K562 (cell line): Measurements from ENCODE around the gene MPPED1. TPM values are rescaled to one million over a fixed set of nuclear protein-coding genes. Genes with fewer than 3 reads are reported as not detected.

Experiments used
- ATAC-seq: fragments of 200-7000 bp; cut with Tn5 transposase; 3 replicates; pipeline ENCODE4 v1.9.1; 2020; ENCODE audit warnings: moderate library complexity
- BruUV-seq: library from RNA; stranded (reverse); fragments of 400-500 nt; replicated peaks from 2 replicates; lab custom pipeline; 2021; lab: Mats Ljungman, UMichigan
- CTCF ChIA-PET: fragments of 300-600 bp; formaldehyde crosslinking; extraction: SDS; loops from one replicate; lab custom pipeline; 2021; ENCODE audit warnings: low intra/inter-chr PET ratio; lab: Yijun Ruan, JAX
- POLR2A ChIA-PET: fragments of 300-600, 350-650 bp; sonication (Branson Sonifier 250); formaldehyde crosslinking; extraction: SDS; loops from one replicate; lab custom pipeline; 2021; ENCODE audit warnings: antibody characterized with exemption, inconsistent platforms; lab: Yijun Ruan, JAX
- DNase-seq, 4 experiments: peaks; one replicate each; pipeline versions ENCODE4 v3.0.0 to v3.0.0-alpha.2; 2011 to 2018; ENCODE audit warnings: low spot score in 3 of 4, mixed read lengths in 3 of 4; ENCODE audit errors: extremely low read depth in 1 of 4
- FAIRE-seq: peaks from 2 replicates; lab custom pipeline; 2011; peaks lifted over from hg19 to GRCh38; lab: Jason Lieb, UNC
- H2AFZ ChIP-seq: 2 replicates; pipeline ENCODE4 v1.6.0; 2011; ENCODE audit warnings: low read depth, low read length, control low read depth, inconsistent platforms
- H3K27ac ChIP-seq: fragments of 200-600 bp; 3 replicates; pipeline ENCODE4 v1.8.0; 2011; ENCODE audit warnings: low read depth, mild to moderate bottlenecking, control low read depth, inconsistent platforms, low read length, moderate library complexity, mixed read lengths; ENCODE audit errors: extremely low read depth
- H3K27me3 ChIP-seq, 2 experiments: fragments of 300-600 bp in 1 of 2; 2 replicates in 1 of 2; 3 replicates in 1 of 2; pipeline versions ENCODE4 v1.6.0 to v1.8.0; 2011; ENCODE audit warnings: inconsistent platforms in 2 of 2, low read length in 2 of 2, mild to moderate bottlenecking in 1 of 2, mixed read lengths in 1 of 2, moderate library complexity in 1 of 2; ENCODE audit not compliant: control insufficient read depth in 2 of 2, insufficient read depth in 2 of 2
- H3K36me3 ChIP-seq: fragments of 300-600 bp; 3 replicates; pipeline ENCODE4 v1.8.0; 2011; ENCODE audit warnings: mild to moderate bottlenecking, low read length, inconsistent platforms; ENCODE audit not compliant: control insufficient read depth, insufficient read depth
- H3K4me1 ChIP-seq, 2 experiments: fragments of 200-600 bp in 1 of 2; replicated peaks in 1 of 2; 2 replicates in 1 of 2; 3 replicates in 1 of 2; pipeline versions ENCODE4 v1.5.1 to v1.8.0; 2011; ENCODE audit warnings: inconsistent platforms in 2 of 2, low read length in 2 of 2, mild to moderate bottlenecking in 1 of 2, mixed read lengths in 1 of 2, moderate library complexity in 1 of 2; ENCODE audit not compliant: control insufficient read depth in 2 of 2, insufficient read depth in 2 of 2
- H3K4me2 ChIP-seq: 2 replicates; pipeline ENCODE4 v1.6.1; 2011; ENCODE audit warnings: low read length, control low read depth, inconsistent platforms, mixed read lengths; ENCODE audit not compliant: insufficient read depth
- H3K4me3 ChIP-seq: fragments of 200-600 bp; sonication (generic), shearing (Covaris generic); 2 replicates; pipeline ENCODE4 v1.5.1; 2016; ENCODE audit warnings: control low read depth, inconsistent platforms
- H3K79me2 ChIP-seq: fragments of 200-600 bp; 3 replicates; pipeline ENCODE4 v1.8.0; 2011; ENCODE audit warnings: low read length, inconsistent platforms; ENCODE audit not compliant: control insufficient read depth, insufficient read depth
- H3K9ac ChIP-seq, 2 experiments: 2 replicates each; pipeline versions ENCODE4 v1.6.0 to v1.6.1; 2011; ENCODE audit warnings: low read depth in 2 of 2, low read length in 2 of 2, control low read depth in 1 of 2, inconsistent platforms in 1 of 2, mild to moderate bottlenecking in 1 of 2, mixed read lengths in 1 of 2; ENCODE audit not compliant: insufficient read depth in 1 of 2
- H3K9me1 ChIP-seq: one replicate; pipeline ENCODE4 v1.6.0; 2011; ENCODE audit warnings: inconsistent platforms, mild to moderate bottlenecking, low read length, moderate library complexity; ENCODE audit not compliant: control insufficient read depth, insufficient read depth
- H3K9me3 ChIP-seq: replicated peaks from 2 replicates; pipeline ENCODE4 v1.5.1; 2011; ENCODE audit warnings: low read depth, low read length, inconsistent platforms; ENCODE audit not compliant: control insufficient read depth, insufficient read depth
- H4K20me1 ChIP-seq: replicated peaks from 2 replicates; pipeline ENCODE4 v1.6.1; 2011; ENCODE audit warnings: low read length, inconsistent platforms, mixed read lengths; ENCODE audit not compliant: control insufficient read depth, insufficient read depth
- CUX1 ChIP-seq: fragments of 200-800 bp; sonication (Bioruptor generic); IDR thresholded peaks from 2 replicates; pipeline ENCODE4 v1.6.1; 2016; ENCODE audit warnings: missing genetic modification characterization, missing compliant biosample characterization
- ELF4 ChIP-seq: fragments of 450-650 bp; formaldehyde crosslinking; IDR thresholded peaks from 2 replicates; pipeline ENCODE4 v1.4.0; 2022; ENCODE audit warnings: missing genetic modification characterization
- ELK1 ChIP-seq: sonication (generic); formaldehyde crosslinking; IDR thresholded peaks from 2 replicates; pipeline ENCODE4 v1.8.1; 2022; ENCODE audit warnings: missing genetic modification reagents
- GATAD2A ChIP-seq: fragments of 450-650 bp; IDR thresholded peaks from 2 replicates; pipeline ENCODE4 v1.6.1; 2017
- NCOA2 ChIP-seq, 2 experiments: fragments of 450-650 bp; IDR thresholded peaks; 2 replicates each; pipeline ENCODE4 v1.6.1; 2018; ENCODE audit warnings: mild to moderate bottlenecking in 2 of 2, moderate library complexity in 1 of 2; ENCODE audit not compliant: partially characterized antibody in 2 of 2
- NRF1 ChIP-seq, 2 experiments: fragments of 450-650 bp; IDR thresholded peaks in 1 of 2; conservative IDR thresholded peaks in 1 of 2; 2 replicates each; pipeline ENCODE4 v1.6.1; 2014; ENCODE audit warnings: mild to moderate bottlenecking in 2 of 2
- POLR2G ChIP-seq: fragments of 200-400 bp; formaldehyde crosslinking; IDR thresholded peaks from 2 replicates; pipeline ENCODE4 v1.6.1; 2017; ENCODE audit warnings: low read depth, mild to moderate bottlenecking, antibody characterized with exemption, low read length, moderate library complexity
- SFPQ ChIP-seq: fragments of 200-400 bp; formaldehyde crosslinking; IDR thresholded peaks from 2 replicates; pipeline ENCODE4 v1.6.1; 2017; ENCODE audit warnings: mild to moderate bottlenecking, low read depth, low read length, moderate library complexity
- SMAD2 ChIP-seq: fragments of 150-350 bp; IDR thresholded peaks from 2 replicates; pipeline ENCODE4 v1.6.1; 2014; ENCODE audit warnings: low read depth, mild to moderate bottlenecking, low read length
- ZBTB49 ChIP-seq: sonication (generic); formaldehyde crosslinking; IDR thresholded peaks from 2 replicates; pipeline ENCODE4 v1.8.0; 2022; ENCODE audit warnings: missing genetic modification reagents, mild to moderate bottlenecking, borderline replicate concordance
- ZNF212 ChIP-seq: fragments of 450-650 bp; formaldehyde crosslinking; IDR thresholded peaks from 2 replicates; pipeline ENCODE4 v1.4.0; 2020; ENCODE audit warnings: mild to moderate bottlenecking
- ZNF274 ChIP-seq: IDR thresholded peaks from 2 replicates; pipeline ENCODE4 v1.6.1; 2011; ENCODE audit warnings: low read depth, mild to moderate bottlenecking, low read length, moderate library complexity, borderline replicate concordance
- ZNF583 ChIP-seq: fragments of 250-450 bp; sonication (Bioruptor Pico); IDR thresholded peaks from 2 replicates; pipeline ENCODE4 v1.4.0; 2020
- WGBS: fragments of 100-300 bp; shearing (Covaris generic); methylation state at CpG from one replicate; pipeline ENCODE4 v1.1.6; 2016; ENCODE audit warnings: low coverage, mixed read lengths; ENCODE audit not compliant: insufficient coverage; ENCODE audit errors: missing lambda C conversion rate; 5-methylcytosine and 5-hydroxymethylcytosine counted together
- in situ Hi-C: fragments of 300-500 bp; cut with MboI; formaldehyde crosslinking; loops from 4 replicates; pipeline ENCODE4 v1.15.0; 2018; ENCODE audit warnings: inconsistent platforms, mixed read lengths
- intact Hi-C: fragments of 100-400 bp; cut with micrococcal nuclease; formaldehyde crosslinking; loops from 2 replicates; pipeline ENCODE4 v1.14.2; 2022
- polyA plus RNA-seq, 8 experiments: library from polyadenylated mRNA; depleted of rRNA in 4 of 8; stranded (reverse) in 5 of 8; unstranded in 3 of 8; fragments of >200 nt; fragmentation: Nextera tagmentation in 2 of 8; fragmentation: Illumina TruSeq in 1 of 8; extraction: Ambion mirVana in 2 of 8; extraction: Trizol in 1 of 8; gene quantifications; 2 replicates each; pipeline versions ENCODE4 v1.2.1 to v1.2.3, GENCODE V29; 2011 to 2014; ENCODE audit warnings: inconsistent platforms in 1 of 8, missing spikeins in 1 of 8
- total RNA-seq, 7 experiments: library from RNA; depleted of rRNA in 6 of 7; stranded (reverse); fragments of >200 nt in 6 of 7; fragmentation: Illumina TruSeq in 2 of 7; extraction: Trizol in 2 of 7; gene quantifications; 2 replicates each; pipeline versions ENCODE4 v1.2.1 to v1.2.3, GENCODE V29; 2011 to 2021; ENCODE audit warnings: low replicate concordance in 1 of 7

MPPED1 gene
- total and polyA plus RNA-seq, 9 of the 15 experiments (the other 6 are each of a cell fraction or from before 2014, with no cell fraction given) = not detected

GRCh38 chr22:43512279-43512678 lies 100.5 kb downstream of the MPPED1 start:
- H3K27me3 ChIP-seq = no peaks in the 10 kb centered on the region; a peak in 1 of 5 replicates
- H3K27ac ChIP-seq = no peak overlapping the region
- BruUV-seq = no TSS peak
- no peak for FAIRE-seq
- 0% methylated on average over 6 of the region's 8 CpGs for WGBS
- ChIA-PET POLR2A (no interaction called here), CTCF (no interaction called here)
- TF ChIP-seq CUX1 (CRISPR knock-in tag) (no peak), ZBTB49 (no peak), SMAD2 (no peak), ELK1 (CRISPR knock-in tag) (no peak), ZNF274 (no peak), NRF1 (conservative IDR thresholded peaks at IDR 0.05 in 1 of 2, IDR thresholded peaks at IDR 0.05 in 1 of 2) (no peak), ZNF583 (CRISPR knock-in tag) (no peak), SFPQ (no peak), POLR2G (no peak), ELF4 (CRISPR knock-in tag) (no peak), GATAD2A (no peak), NCOA2 (IDR thresholded peaks at IDR 0.05; ENCODE audit: partially characterized antibody in 2 of 2) (no peak), ZNF212 (CRISPR knock-in tag) (no peak)
- no peak overlapping the region for H2AFZ ChIP-seq
- no peak overlapping the region for H3K4me3 ChIP-seq
- H3K9ac ChIP-seq = no peak overlapping the region
- no peaks in the 10 kb centered on the region for H4K20me1 ChIP-seq
- no peaks in the 10 kb centered on the region for H3K9me1 ChIP-seq
- in situ Hi-C loops (no loop called here), intact Hi-C loops (no loop called here)
- H3K79me2 ChIP-seq = no peaks in the 10 kb centered on the region
- no peak for ATAC-seq
- no peaks in the 10 kb centered on the region for H3K36me3 ChIP-seq
- H3K4me1 ChIP-seq = no peaks in the 10 kb centered on the region
- no peak for DNase-seq
- no peaks in the 10 kb centered on the region for H3K9me3 ChIP-seq
- no peak overlapping the region for H3K4me2 ChIP-seq
